ENCODE results near the gene VAV2.

The VAV2 gene

DNA sequence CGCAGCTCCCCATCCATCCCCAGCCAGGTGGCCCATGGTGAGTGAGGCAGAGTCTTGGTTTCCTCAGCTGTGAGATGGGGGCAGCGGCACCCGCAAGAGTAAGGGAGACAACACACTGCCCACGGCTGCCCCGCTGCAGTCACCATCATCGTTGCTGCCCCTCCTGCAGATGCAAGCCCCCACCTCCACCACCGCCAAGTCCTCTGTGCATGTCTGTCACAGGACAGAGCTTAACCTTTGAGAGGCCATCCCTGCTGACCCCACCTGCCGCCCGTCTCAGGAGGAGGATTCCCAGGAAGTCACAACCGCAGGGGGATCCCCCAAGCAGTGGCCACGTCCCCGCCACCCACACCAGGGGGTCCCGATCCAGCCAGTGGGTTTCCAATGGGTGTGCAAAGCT, 113.7 kb downstream of the VAV2 start:
- TF ChIP-seq, protein P1, sequence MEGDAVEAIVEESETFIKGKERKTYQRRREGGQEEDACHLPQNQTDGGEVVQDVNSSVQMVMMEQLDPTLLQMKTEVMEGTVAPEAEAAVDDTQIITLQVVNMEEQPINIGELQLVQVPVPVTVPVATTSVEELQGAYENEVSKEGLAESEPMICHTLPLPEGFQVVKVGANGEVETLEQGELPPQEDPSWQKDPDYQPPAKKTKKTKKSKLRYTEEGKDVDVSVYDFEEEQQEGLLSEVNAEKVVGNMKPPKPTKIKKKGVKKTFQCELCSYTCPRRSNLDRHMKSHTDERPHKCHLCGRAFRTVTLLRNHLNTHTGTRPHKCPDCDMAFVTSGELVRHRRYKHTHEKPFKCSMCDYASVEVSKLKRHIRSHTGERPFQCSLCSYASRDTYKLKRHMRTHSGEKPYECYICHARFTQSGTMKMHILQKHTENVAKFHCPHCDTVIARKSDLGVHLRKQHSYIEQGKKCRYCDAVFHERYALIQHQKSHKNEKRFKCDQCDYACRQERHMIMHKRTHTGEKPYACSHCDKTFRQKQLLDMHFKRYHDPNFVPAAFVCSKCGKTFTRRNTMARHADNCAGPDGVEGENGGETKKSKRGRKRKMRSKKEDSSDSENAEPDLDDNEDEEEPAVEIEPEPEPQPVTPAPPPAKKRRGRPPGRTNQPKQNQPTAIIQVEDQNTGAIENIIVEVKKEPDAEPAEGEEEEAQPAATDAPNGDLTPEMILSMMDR (IDR thresholded peaks at IDR 0.05; ENCODE audit: insufficient read depth, low read depth, low read length, missing control alignments), result no peak
- H3K4me3 ChIP-seq (ENCODE audit: low read length), result no peak overlapping the region
- DNase-seq (ENCODE audit: low read depth), result no peak

DNA sequence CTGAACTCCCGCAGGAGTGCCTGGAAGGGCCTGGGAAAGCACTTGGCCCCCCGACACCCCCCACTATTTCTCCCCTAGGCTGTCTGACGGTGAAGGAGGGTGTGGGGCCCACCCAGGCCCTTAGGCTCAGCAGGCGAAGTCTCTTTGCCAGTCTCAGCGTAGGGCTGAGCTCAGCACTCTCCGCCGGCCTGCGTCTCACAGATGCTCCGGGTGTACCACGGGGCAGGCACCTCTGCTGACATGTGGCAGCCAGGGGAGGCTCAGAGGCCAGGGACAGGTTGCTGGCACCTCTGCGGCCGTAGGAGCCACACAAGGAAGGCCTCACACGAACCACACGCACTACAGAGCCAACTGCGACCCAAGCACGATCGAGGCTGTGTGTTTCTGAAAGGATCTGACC, 114.2 kb downstream of the VAV2 start:
- TF ChIP-seq, protein P1 (IDR thresholded peaks at IDR 0.05; ENCODE audit: insufficient read depth, low read depth, low read length, missing control alignments), result no peak
- H3K4me3 ChIP-seq (ENCODE audit: low read length), result no peak overlapping the region
- no peak for DNase-seq (ENCODE audit: low read depth)

DNA sequence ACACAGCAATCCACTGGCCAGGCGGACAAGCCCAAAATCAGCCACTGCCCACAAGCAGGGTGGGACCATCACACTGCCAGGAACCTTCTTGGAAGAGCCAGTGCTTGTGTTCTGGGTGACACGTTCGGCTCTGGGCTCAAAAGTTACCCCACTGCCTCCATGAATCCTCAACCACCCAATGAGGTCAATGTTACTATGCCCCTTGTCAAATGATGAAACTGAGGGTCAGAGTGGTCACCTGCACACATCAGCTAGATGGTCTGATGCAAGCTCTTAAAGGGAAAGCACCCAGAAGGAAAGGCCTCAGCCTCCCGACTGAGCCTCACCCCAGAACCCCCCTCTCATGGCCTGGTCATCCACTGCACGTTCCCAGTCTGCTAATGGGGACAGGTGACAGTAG, 114.8 kb downstream of the VAV2 start:
- no peak for DNase-seq (ENCODE audit: low read depth)
- TF ChIP-seq, protein P1 (IDR thresholded peaks at IDR 0.05; ENCODE audit: insufficient read depth, low read depth, low read length, missing control alignments), result no peak
- no peak overlapping the region for H3K4me3 ChIP-seq (ENCODE audit: low read length)

DNA sequence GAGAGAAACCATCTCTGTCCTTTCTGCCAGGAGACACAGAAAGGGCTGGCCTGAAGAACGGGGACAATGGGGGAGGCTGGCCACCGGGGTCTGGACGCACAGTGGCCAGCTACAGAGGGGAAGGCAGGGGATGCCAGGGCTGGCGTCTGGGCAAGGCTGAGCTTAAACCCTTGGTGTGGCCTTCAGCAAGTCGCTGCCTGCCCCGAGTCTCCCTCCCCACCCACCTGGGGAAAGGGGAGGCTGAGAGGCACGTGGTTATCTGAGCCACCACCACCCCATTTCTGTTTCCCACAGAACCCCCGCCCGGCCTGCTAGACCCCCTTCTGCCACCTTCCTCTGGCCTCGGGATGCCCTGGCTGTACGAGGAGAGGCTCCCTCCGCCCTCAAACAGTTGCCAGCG, 115.3 kb downstream of the VAV2 start:
- H3K4me3 ChIP-seq (ENCODE audit: low read length), result no peak overlapping the region
- TF ChIP-seq, protein P1 (IDR thresholded peaks at IDR 0.05; ENCODE audit: insufficient read depth, low read depth, low read length, missing control alignments), result no peak

DNA sequence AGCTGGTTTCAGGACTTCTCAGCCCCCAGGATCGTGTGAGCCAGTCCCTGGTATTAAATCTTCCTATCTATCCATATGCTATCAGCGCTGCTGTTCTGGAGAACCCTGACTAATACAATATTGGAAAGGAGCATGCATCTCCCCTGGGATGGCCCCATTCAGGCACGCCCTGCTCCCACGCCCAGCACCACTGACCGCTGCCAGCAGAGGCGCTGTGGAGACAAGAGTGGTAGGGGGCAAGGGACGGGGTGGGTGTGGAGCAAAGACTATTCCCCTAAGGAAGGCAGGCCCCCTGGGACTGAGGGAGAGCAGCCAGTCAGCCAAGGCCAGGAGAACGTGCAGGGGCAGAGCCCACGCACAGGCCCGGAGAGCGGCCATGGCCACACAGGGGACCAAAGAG, 116.0 kb downstream of the VAV2 start:
- no peak overlapping the region for H3K4me3 ChIP-seq (ENCODE audit: low read length)
- DNase-seq (ENCODE audit: low read depth), result no peak
- TF ChIP-seq, protein P1 (IDR thresholded peaks at IDR 0.05; ENCODE audit: insufficient read depth, low read depth, low read length, missing control alignments), result peak; percentile 43

More for the DNA sequence above, 115.3 kb downstream of the VAV2 start:
- peak; percentile 50 for DNase-seq (ENCODE audit: low read depth)

DNA sequence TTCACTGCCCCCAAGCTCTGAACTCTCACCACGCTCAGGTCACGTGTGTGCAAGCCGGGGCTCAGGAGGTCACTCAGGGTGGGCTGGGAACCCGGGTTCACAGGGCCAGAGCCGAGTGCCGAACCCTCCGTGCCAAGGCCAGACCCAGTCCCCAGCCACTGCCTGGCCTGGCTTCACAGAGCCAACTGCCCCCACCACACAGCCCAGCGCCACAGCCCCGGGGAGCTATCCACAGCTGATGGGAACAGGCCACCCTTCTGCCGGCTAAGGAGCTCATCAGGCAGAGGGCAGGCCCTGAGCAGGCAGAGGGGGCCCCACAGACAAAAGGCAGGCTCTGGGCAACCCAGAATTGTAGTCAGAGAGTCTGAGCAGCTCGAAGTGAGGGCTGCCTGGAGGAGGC, 117.0 kb downstream of the VAV2 start:
- TF ChIP-seq, protein P1 (IDR thresholded peaks at IDR 0.05; ENCODE audit: insufficient read depth, low read depth, low read length, missing control alignments), result no peak
- no peak for DNase-seq (ENCODE audit: low read depth)
- no peak overlapping the region for H3K4me3 ChIP-seq (ENCODE audit: low read length)

DNA sequence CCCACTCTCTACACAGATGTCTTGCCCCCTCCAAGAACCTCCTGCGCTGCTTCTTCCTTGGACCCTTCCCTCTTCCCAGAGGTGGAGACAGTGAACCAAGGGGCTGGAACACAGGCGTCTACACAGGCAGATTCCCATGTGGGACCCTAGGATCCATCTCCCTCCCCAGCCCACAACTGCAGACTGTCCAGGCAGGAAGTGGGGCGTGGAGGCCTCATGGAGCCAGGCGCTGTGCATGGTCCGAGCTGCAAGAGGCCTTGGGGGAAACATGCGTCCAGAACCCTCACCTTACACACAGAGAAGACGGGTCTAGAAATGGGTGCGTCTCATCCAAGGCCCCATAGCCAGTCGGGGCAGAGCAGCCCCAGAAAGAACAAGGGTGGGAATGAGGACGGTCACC, 117.5 kb downstream of the VAV2 start:
- DNase-seq (ENCODE audit: low read depth), result no peak
- H3K4me3 ChIP-seq (ENCODE audit: low read length), result peak overlapping the region; percentile 13
- TF ChIP-seq, protein P1 (IDR thresholded peaks at IDR 0.05; ENCODE audit: insufficient read depth, low read depth, low read length, missing control alignments), result no peak
